ENCODE results near the gene GLP2R. TPM values are rescaled to one million over a fixed set of nuclear protein-coding genes. Genes with fewer than 3 reads are reported as not detected.

The GLP2R gene
- total RNA-seq, 1 donor from 2014 or later: 0.25 TPM

DNA sequence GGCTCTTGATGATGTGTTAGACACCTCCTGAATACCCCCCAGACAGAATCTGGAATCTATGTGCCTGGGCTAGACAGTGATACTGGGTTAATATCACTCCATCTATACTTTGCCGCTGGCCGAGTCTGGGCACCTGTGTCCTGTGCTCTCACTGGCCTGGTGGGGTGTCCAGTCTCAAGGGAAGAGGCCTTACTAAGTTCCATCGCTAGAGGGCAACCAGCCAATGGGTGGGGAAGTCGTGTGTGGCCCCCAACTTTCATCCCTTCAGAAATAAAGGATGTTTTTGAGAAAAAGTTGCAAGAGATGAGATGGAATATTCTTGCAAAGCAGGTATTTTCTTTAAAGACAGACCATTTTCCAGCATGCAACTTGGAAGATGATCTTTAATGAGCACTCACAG lies 1.6 kb upstream of the GLP2R start:
- no peak overlapping the region for H3K4me3 ChIP-seq (ENCODE audit: low read depth, low read length)
- no peak for DNase-seq (ENCODE audit: low read depth)
- no peaks in the 10 kb centered on the region for H3K36me3 ChIP-seq (ENCODE audit: control insufficient read depth, insufficient read depth, low read length)
- no peaks in the 10 kb centered on the region for H3K27me3 ChIP-seq (ENCODE audit: control insufficient read depth, insufficient read depth, low read length)
- TF ChIP-seq, protein P1, sequence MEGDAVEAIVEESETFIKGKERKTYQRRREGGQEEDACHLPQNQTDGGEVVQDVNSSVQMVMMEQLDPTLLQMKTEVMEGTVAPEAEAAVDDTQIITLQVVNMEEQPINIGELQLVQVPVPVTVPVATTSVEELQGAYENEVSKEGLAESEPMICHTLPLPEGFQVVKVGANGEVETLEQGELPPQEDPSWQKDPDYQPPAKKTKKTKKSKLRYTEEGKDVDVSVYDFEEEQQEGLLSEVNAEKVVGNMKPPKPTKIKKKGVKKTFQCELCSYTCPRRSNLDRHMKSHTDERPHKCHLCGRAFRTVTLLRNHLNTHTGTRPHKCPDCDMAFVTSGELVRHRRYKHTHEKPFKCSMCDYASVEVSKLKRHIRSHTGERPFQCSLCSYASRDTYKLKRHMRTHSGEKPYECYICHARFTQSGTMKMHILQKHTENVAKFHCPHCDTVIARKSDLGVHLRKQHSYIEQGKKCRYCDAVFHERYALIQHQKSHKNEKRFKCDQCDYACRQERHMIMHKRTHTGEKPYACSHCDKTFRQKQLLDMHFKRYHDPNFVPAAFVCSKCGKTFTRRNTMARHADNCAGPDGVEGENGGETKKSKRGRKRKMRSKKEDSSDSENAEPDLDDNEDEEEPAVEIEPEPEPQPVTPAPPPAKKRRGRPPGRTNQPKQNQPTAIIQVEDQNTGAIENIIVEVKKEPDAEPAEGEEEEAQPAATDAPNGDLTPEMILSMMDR (IDR thresholded peaks at IDR 0.05; ENCODE audit: insufficient read depth, low read length, poor library complexity, severe bottlenecking): no peak

DNA sequence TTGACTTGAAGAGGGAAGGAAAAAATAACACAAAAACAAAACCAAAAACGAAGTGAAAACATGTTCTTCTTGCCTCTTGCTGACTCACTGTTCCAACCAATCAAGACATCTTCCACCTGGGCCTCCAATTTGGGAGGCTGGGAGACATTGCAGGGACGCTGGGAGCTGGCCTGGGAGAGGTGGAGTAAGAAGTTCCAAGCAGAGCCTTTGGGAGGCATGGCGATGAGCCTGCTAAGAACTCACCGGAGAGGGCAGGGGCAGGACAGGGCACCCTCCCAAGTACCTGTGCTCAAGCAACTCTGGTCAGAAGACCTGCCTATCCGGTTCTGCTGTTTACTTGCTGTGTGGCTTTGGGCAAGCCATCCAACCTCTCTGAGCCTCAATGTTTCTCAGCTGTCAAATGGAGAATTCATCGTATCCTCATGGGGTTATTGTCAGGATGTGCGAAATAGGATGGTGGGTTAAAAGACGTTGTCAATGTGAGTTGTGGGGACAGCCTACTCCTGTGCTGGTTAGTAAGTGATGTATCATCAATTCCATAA lies 856 bp upstream of the GLP2R start:
- Histone ChIP-seq H3K36me3 (ENCODE audit: control insufficient read depth, insufficient read depth, low read length) (no peaks in the 10 kb centered on the region), H3K4me3 (ENCODE audit: low read depth, low read length) (no peak overlapping the region), H3K27me3 (ENCODE audit: control insufficient read depth, insufficient read depth, low read length) (no peaks in the 10 kb centered on the region)
- no peak for DNase-seq (ENCODE audit: low read depth)
- TF ChIP-seq, protein P1 (IDR thresholded peaks at IDR 0.05; ENCODE audit: insufficient read depth, low read length, poor library complexity, severe bottlenecking): no peak

DNA sequence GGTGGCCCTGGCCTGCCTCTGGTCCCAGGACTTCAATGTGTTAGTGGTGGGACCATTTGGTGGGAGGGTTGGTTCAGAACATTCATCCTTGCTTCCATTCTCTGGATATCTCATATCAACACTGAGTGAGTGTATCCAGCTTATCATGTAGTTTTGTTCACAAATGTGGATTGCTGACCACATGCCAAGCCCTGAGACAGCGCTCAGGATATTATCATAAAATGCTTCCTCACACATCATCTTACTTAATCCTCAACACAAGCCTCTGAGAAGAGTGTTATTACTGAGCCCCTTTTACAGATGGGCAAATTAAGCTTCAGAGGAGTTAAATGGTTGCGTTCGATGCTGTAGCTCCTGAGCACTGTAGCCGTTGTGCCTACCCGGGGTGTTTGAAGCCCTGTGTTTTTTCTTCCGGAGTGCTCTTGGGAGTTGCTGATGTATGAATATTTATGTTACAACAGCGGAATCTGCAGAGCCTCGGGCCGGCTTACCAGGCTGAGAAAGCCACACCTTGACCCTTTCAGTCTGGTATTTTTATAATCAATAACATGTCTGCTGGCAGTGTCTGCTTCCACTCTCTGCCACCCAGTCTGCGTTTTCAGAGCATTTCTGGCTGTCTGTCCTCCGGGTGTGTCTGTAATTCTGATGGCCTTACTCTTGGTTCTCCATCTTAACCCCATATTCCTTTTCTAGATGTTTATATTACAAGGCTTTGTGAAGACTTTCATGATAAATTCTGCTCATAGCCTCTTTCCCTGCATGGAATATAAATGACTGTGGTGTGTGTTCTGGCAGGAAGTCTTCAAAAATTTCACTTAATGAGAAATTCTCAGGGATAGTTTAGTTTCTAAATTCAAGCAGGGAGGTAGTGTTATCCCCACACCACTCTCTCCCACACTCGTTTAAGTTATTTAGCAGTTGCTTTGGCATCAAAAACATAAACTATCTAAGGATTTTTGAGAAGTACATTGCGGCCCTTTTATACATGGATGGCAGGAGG lies 2.9 kb downstream of the GLP2R start:
- Histone ChIP-seq H3K27me3 (ENCODE audit: control insufficient read depth, insufficient read depth, low read length) (no peaks in the 10 kb centered on the region), H3K4me3 (ENCODE audit: low read depth, low read length) (no peak overlapping the region), H3K36me3 (ENCODE audit: control insufficient read depth, insufficient read depth, low read length) (no peaks in the 10 kb centered on the region)
- TF ChIP-seq, protein P1 (IDR thresholded peaks at IDR 0.05; ENCODE audit: insufficient read depth, low read length, poor library complexity, severe bottlenecking): no peak
- DNase-seq (ENCODE audit: low read depth): no peak

DNA sequence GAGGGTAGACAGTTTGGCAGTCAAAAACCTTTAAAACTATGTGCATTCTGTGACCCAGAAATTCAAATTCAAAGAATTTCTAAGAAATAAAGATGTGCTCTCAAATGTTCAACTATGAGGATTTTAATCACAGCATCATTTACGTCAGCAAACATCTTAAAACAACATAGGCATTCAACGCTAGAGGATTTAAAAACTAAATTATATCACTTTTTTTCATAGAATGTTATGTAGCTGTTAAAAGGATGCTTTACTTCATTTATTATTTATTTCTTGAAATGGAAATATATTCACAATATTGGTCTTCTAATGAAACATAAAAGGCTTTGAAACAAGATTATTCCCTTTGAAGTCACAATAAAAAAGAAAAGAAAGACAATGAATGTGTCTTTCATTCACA lies 3.6 kb downstream of the GLP2R start:
- TF ChIP-seq, protein P1 (IDR thresholded peaks at IDR 0.05; ENCODE audit: insufficient read depth, low read length, poor library complexity, severe bottlenecking): no peak
- DNase-seq (ENCODE audit: low read depth): no peak
- Histone ChIP-seq H3K27me3 (ENCODE audit: control insufficient read depth, insufficient read depth, low read length) (no peaks in the 10 kb centered on the region), H3K36me3 (ENCODE audit: control insufficient read depth, insufficient read depth, low read length) (no peaks in the 10 kb centered on the region), H3K4me3 (ENCODE audit: low read depth, low read length) (no peak overlapping the region)

DNA sequence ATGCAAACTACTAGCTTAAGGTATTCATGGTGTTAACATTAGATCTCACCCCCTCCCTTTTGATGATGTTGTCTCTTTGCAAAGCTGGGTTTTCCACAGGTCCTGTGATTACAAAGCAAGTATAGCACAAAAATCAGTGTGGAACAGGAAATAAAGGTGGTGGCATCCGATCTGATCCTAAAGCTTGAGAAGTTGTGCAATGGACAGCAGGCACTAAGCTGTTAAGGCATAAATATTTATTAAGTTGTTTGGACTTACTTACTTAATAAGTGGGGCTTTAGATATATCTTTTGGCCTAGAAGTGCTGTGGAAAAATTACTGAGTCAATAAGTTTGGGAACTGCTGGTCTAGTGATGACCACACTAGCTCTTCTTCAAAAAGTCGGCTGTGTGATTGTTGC lies 5.0 kb downstream of the GLP2R start:
- TF ChIP-seq, protein P1 (IDR thresholded peaks at IDR 0.05; ENCODE audit: insufficient read depth, low read length, poor library complexity, severe bottlenecking): no peak
- no peaks in the 10 kb centered on the region for H3K27me3 ChIP-seq (ENCODE audit: control insufficient read depth, insufficient read depth, low read length)
- no peak overlapping the region for H3K4me3 ChIP-seq (ENCODE audit: low read depth, low read length)
- no peaks in the 10 kb centered on the region for H3K36me3 ChIP-seq (ENCODE audit: control insufficient read depth, insufficient read depth, low read length)
- no peak for DNase-seq (ENCODE audit: low read depth)
